ENCODE data around the gene EML4.

Gene EML4

GRCh38 chr2:42364658-42365057, 195.5 kb downstream of the EML4 start:
- no peaks in the 10 kb centered on the region for H3K9me3 ChIP-seq (ENCODE audit: severe bottlenecking)
- H3K27me3 ChIP-seq (ENCODE audit: insufficient read depth, low read depth, severe bottlenecking), result no peaks in the 10 kb centered on the region
- no peak for DNase-seq
- no peaks in the 10 kb centered on the region for H3K36me3 ChIP-seq
- no peak overlapping the region for H3K4me3 ChIP-seq (ENCODE audit: low read depth, low read length)
- H3K27ac ChIP-seq, result no peak overlapping the region
- TF ChIP-seq CTCF (IDR thresholded peaks at IDR 0.05; ENCODE audit: low read depth, low read length), result no peak

GRCh38 chr2:42366411-42366810, 197.3 kb downstream of the EML4 start:
- H3K4me3 ChIP-seq (ENCODE audit: low read depth, low read length), result no peak overlapping the region
- H3K9me3 ChIP-seq (ENCODE audit: severe bottlenecking), result no peaks in the 10 kb centered on the region
- no peaks in the 10 kb centered on the region for H3K36me3 ChIP-seq
- DNase-seq, result no peak
- no peaks in the 10 kb centered on the region for H3K27me3 ChIP-seq (ENCODE audit: insufficient read depth, low read depth, severe bottlenecking)
- no peak for TF ChIP-seq CTCF (IDR thresholded peaks at IDR 0.05; ENCODE audit: low read depth, low read length)
- no peak overlapping the region for H3K27ac ChIP-seq

GRCh38 chr2:42367835-42368234, 198.7 kb downstream of the EML4 start:
- TF ChIP-seq CTCF (IDR thresholded peaks at IDR 0.05; ENCODE audit: low read depth, low read length), result no peak
- Histone ChIP-seq H3K9me3 (ENCODE audit: severe bottlenecking) (no peaks in the 10 kb centered on the region), H3K36me3 (no peaks in the 10 kb centered on the region), H3K27ac (no peak overlapping the region), H3K4me3 (ENCODE audit: low read depth, low read length) (no peak overlapping the region), H3K27me3 (ENCODE audit: insufficient read depth, low read depth, severe bottlenecking) (no peaks in the 10 kb centered on the region)
- no peak for DNase-seq

DNA sequence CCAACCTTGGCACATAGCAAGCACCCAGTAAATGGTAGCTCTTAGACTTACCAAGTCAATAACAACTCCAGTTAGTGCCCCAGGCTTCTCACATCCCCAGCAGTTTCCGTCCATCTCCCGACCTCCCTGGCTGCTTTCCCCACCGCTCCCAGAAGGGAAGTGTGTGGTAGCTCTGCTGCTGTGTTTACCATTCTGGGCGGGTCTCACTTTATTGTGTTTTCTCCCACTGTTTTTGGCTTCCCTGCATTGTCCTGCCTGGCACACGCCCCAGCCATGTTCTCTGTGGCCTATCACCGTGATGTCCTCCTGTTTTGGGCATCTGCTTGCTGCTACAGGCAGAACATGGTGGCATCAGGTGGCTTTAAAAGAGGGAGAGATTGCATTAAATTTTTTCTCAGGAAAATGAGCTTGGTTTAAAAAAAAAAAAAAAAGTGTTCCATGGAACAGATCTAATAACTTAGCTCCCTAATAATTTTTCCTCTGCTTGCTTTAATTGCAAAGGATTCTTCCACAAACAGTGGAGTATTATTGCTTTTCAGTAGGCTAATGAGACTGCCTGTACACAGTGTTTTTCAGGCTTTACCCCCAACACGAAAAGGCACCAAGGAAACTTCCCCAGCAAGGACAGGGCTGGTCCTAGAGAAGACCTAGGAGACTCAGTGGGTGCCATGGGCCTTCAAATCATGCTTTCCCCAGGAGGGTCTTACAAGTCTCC, 199.8 kb downstream of the EML4 start:
- TF ChIP-seq CTCF (IDR thresholded peaks at IDR 0.05; ENCODE audit: low read depth, low read length), result no peak
- Histone ChIP-seq H3K27ac (no peak overlapping the region), H3K27me3 (ENCODE audit: insufficient read depth, low read depth, severe bottlenecking) (no peaks in the 10 kb centered on the region), H3K36me3 (no peaks in the 10 kb centered on the region), H3K9me3 (ENCODE audit: severe bottlenecking) (no peaks in the 10 kb centered on the region), H3K4me3 (ENCODE audit: low read depth, low read length) (no peak overlapping the region)
- DNase-seq, result no peak

DNA sequence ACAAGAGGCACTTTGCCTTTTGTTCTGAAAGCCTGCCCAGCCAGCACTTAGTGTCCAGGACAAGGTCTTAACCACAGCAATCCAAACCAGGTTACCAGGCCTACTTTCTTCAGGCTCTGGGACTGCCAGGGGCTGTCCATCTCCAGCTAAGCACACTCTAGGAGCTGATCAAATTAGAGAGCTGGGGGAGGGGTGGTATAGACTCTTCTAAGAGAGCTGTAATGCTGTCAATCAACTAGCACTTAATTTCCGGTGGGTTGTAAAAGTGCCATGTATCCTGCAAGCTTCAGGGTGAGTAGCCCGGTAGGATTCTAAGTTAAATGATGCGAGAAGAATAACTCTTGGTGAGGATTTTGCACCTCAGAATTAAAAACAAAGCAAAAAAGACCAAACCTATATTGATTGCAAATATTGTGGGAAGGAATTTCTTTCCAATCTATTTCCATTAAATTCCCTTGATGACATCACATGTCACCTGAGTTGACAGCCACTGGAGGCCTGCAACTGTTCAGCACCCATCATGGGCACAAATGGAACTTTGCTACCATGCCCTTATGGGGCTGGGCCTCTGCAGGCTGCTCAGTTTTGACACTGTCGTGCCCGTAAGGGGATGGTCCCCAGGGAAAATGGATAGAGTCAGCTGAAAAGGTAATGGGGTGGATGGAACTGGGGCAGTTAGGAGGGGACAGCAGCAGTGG, 200.5 kb downstream of the EML4 start:
- H3K27ac ChIP-seq, result no peak overlapping the region
- no peak for TF ChIP-seq CTCF (IDR thresholded peaks at IDR 0.05; ENCODE audit: low read depth, low read length)
- DNase-seq, result peak; percentile 50

More for the DNA sequence above, 200.5 kb downstream of the EML4 start:
- Histone ChIP-seq H3K4me3 (ENCODE audit: low read depth, low read length) (no peak overlapping the region), H3K9me3 (ENCODE audit: severe bottlenecking) (no peaks in the 10 kb centered on the region), H3K36me3 (no peaks in the 10 kb centered on the region), H3K27me3 (ENCODE audit: insufficient read depth, low read depth, severe bottlenecking) (no peaks in the 10 kb centered on the region)
